OCI-M2 (cell line): ENCODE measurements around the gene CRMP1.
"Not testable (repeated sequence)": the region's sequence is repeated elsewhere in the genome, so short reads cannot be mapped to it uniquely, and the experiment has no call there.

Experiments used
- DNase-seq: peaks from one replicate; lab custom pipeline; 2025; ENCODE audit not compliant: unreplicated experiment; lab: John Stamatoyannopoulos, UW

CRMP1 gene

GRCh38 chr4:5824635-5825034 lies 68.3 kb downstream of the CRMP1 start:
- no peak for DNase-seq

GRCh38 chr4:5824227-5824626 lies 68.7 kb downstream of the CRMP1 start:
- DNase-seq = no peak

GRCh38 chr4:5823542-5824211 lies 69.2 kb downstream of the CRMP1 start:
- no peak for DNase-seq

GRCh38 chr4:5822619-5823018 lies 70.3 kb downstream of the CRMP1 start:
- no peak for DNase-seq

- DNase-seq = no peak
Observed at GRCh38 chr4:5821665-5822358, 71.1 kb downstream of the CRMP1 start.

GRCh38 chr4:5816851-5817375 lies 76.0 kb downstream of the CRMP1 start:
- no peak for DNase-seq

GRCh38 chr4:5816101-5816500 lies 76.8 kb downstream of the CRMP1 start:
- DNase-seq = no peak

GRCh38 chr4:5815641-5816040 lies 77.2 kb downstream of the CRMP1 start:
- no peak for DNase-seq

- no peak for DNase-seq
Observed at GRCh38 chr4:5814421-5814820, 78.5 kb downstream of the CRMP1 start.

- no peak for DNase-seq
Observed at GRCh38 chr4:5813882-5814255, 79.0 kb downstream of the CRMP1 start.

- no peak for DNase-seq
Observed at GRCh38 chr4:5812506-5813229, 80.2 kb downstream of the CRMP1 start.

- not testable (repeated sequence) for DNase-seq
Observed at GRCh38 chr4:5812057-5812456, 80.8 kb downstream of the CRMP1 start.

- no peak for DNase-seq
Observed at GRCh38 chr4:5810770-5811430, 82.0 kb downstream of the CRMP1 start.

- DNase-seq = no peak
Observed at GRCh38 chr4:5810151-5810550, 82.7 kb downstream of the CRMP1 start.

- DNase-seq = no peak
Observed at GRCh38 chr4:5809216-5809776, 83.6 kb downstream of the CRMP1 start.

GRCh38 chr4:5808081-5808741 lies 84.7 kb downstream of the CRMP1 start:
- no peak for DNase-seq

- DNase-seq = no peak
Observed at GRCh38 chr4:5805270-5805669, 87.6 kb downstream of the CRMP1 start.

GRCh38 chr4:5804656-5805055 lies 88.2 kb downstream of the CRMP1 start:
- no peak for DNase-seq

- DNase-seq = no peak
Observed at GRCh38 chr4:5802565-5802964, 90.3 kb downstream of the CRMP1 start.

- no peak for DNase-seq
Observed at GRCh38 chr4:5801696-5802095, 91.2 kb downstream of the CRMP1 start.

GRCh38 chr4:5800496-5800895 lies 92.4 kb downstream of the CRMP1 start:
- no peak for DNase-seq
